Liver (tissue), 9 donors: ENCODE results near the gene NINJ2. TPM values are rescaled to one million over a fixed set of nuclear protein-coding genes. Genes with fewer than 3 reads are reported as not detected.
"Not testable (repeated sequence)": the region's sequence is repeated elsewhere in the genome, so short reads cannot be mapped to it uniquely, and the experiment has no call there.

Source experiments
- DNase-seq: peaks from one replicate; pipeline ENCODE4 v3.0.0-alpha.2; 2017; ENCODE audit warnings: low spot score
- H3K27ac ChIP-seq, 2 donors: one replicate each; pipeline ENCODE4 v1.7.0; 2013; ENCODE audit warnings: inconsistent platforms in 2 of 2, low read length in 2 of 2, control low read depth in 1 of 2, low read depth in 1 of 2, mild to moderate bottlenecking in 1 of 2
- H3K27me3 ChIP-seq, 4 donors: one replicate each; pipeline versions ENCODE4 v1.6.1 to v1.7.0; 2013; ENCODE audit warnings: low read length in 3 of 4, inconsistent platforms in 1 of 4, mild to moderate bottlenecking in 1 of 4, moderate library complexity in 1 of 4; ENCODE audit not compliant: control insufficient read depth in 4 of 4, insufficient read depth in 4 of 4
- H3K36me3 ChIP-seq, 4 donors: one replicate each; pipeline versions ENCODE4 v1.6.1 to v1.7.0; 2013; ENCODE audit warnings: low read length in 3 of 4, mild to moderate bottlenecking in 3 of 4, low read depth in 1 of 4, moderate library complexity in 1 of 4; ENCODE audit not compliant: control insufficient read depth in 4 of 4, insufficient read depth in 3 of 4
- H3K4me1 ChIP-seq, 4 donors: one replicate each; pipeline versions ENCODE4 v1.6.1 to v1.7.0; 2013; ENCODE audit warnings: low read length in 3 of 4, mild to moderate bottlenecking in 3 of 4, moderate library complexity in 1 of 4; ENCODE audit not compliant: control insufficient read depth in 4 of 4, insufficient read depth in 4 of 4
- H3K4me3 ChIP-seq, 3 donors: one replicate each; pipeline versions ENCODE4 v1.6.1 to v1.7.0; 2013; ENCODE audit warnings: low read length in 3 of 3, control low read depth in 1 of 3, low read depth in 1 of 3, mild to moderate bottlenecking in 1 of 3
- H3K9ac ChIP-seq, 2 donors: one replicate each; pipeline ENCODE4 v1.7.0; 2013; ENCODE audit warnings: low read length in 2 of 2, mild to moderate bottlenecking in 2 of 2, moderate library complexity in 2 of 2, control low read depth in 1 of 2, low read depth in 1 of 2
- H3K9me3 ChIP-seq, 4 donors: one replicate each; pipeline versions ENCODE4 v1.6.1 to v1.7.0; 2013; ENCODE audit warnings: low read length in 3 of 4; ENCODE audit not compliant: control insufficient read depth in 4 of 4
- ATF3 ChIP-seq: IDR thresholded peaks from 2 replicates; pipeline ENCODE4 v1.6.1; 2016; ENCODE audit warnings: antibody characterized with exemption
- CTCF ChIP-seq: fragments of 150-350 bp; IDR thresholded peaks from 2 replicates; pipeline ENCODE4 v1.5.1; 2017; ENCODE audit warnings: improper control_type of control experiment, low read depth, low read length; ENCODE audit not compliant: missing input control
- EGR1 ChIP-seq, 2 donors: IDR thresholded peaks; 2 replicates each; pipeline ENCODE4 v1.6.1; 2016 to 2018; ENCODE audit warnings: antibody characterized with exemption in 2 of 2, low read depth in 2 of 2
- FOXA1 ChIP-seq: IDR thresholded peaks from 2 replicates; pipeline ENCODE4 v1.6.1; 2016; ENCODE audit warnings: antibody characterized with exemption
- FOXA2 ChIP-seq: IDR thresholded peaks from 2 replicates; pipeline ENCODE4 v1.6.1; 2016; ENCODE audit warnings: antibody characterized with exemption
- GABPA ChIP-seq, 2 donors: IDR thresholded peaks in 1 of 2; conservative IDR thresholded peaks in 1 of 2; 2 replicates each; pipeline ENCODE4 v1.6.1; 2016; ENCODE audit warnings: antibody characterized with exemption in 2 of 2, mild to moderate bottlenecking in 1 of 2, moderate library complexity in 1 of 2
- HNF4A ChIP-seq, 2 donors: conservative IDR thresholded peaks; 2 replicates each; pipeline ENCODE4 v1.6.1; 2016; ENCODE audit warnings: antibody characterized with exemption in 2 of 2, mild to moderate bottlenecking in 2 of 2
- HNF4G ChIP-seq: IDR thresholded peaks from 2 replicates; pipeline ENCODE4 v1.6.1; 2016; ENCODE audit warnings: antibody characterized with exemption
- JUND ChIP-seq, 2 donors: IDR thresholded peaks; 2 replicates each; pipeline ENCODE4 v1.6.1; 2016; ENCODE audit warnings: antibody characterized with exemption in 2 of 2
- NR2F2 ChIP-seq: IDR thresholded peaks from 2 replicates; pipeline ENCODE4 v1.6.1; 2016; ENCODE audit warnings: antibody characterized with exemption
- RAD21 ChIP-seq, 2 donors: IDR thresholded peaks; 2 replicates each; pipeline ENCODE4 v1.6.1; 2016; ENCODE audit warnings: antibody characterized with exemption in 2 of 2, mild to moderate bottlenecking in 2 of 2
- RXRA ChIP-seq, 2 donors: IDR thresholded peaks; 2 replicates each; pipeline ENCODE4 v1.6.1; 2017 to 2018; ENCODE audit warnings: antibody characterized with exemption in 2 of 2, mild to moderate bottlenecking in 1 of 2
- SP1 ChIP-seq: IDR thresholded peaks from 2 replicates; pipeline ENCODE4 v1.6.1; 2018; ENCODE audit warnings: antibody characterized with exemption, mild to moderate bottlenecking
- TAF1 ChIP-seq: conservative IDR thresholded peaks from 2 replicates; pipeline ENCODE4 v1.6.1; 2016; ENCODE audit warnings: antibody characterized with exemption, mild to moderate bottlenecking
- YY1 ChIP-seq: IDR thresholded peaks from 2 replicates; pipeline ENCODE4 v1.6.1; 2016; ENCODE audit warnings: antibody characterized with exemption, mild to moderate bottlenecking
- WGBS: extraction: QIAGEN DNeasy Blood & Tissue Kit; methylation state at CpG from one replicate; pipeline ENCODE4 v1.1.7; 2013; 5-methylcytosine and 5-hydroxymethylcytosine counted together
- polyA plus RNA-seq, 2 donors: library from polyadenylated mRNA; stranded (reverse) in 1 of 2; unstranded in 1 of 2; fragments of 200-250 nt in 1 of 2; fragments of >200 nt in 1 of 2; fragmentation: Nextera tagmentation in 1 of 2; extraction: Ambion mirVana in 1 of 2; gene quantifications; one replicate each; pipeline versions ENCODE4 v1.2.1 to v1.2.3, GENCODE V29; 2013 to 2015
- total RNA-seq, 2 donors: library from RNA; depleted of rRNA; stranded (reverse); fragments of >200 nt; gene quantifications; one replicate each; pipeline ENCODE4 v1.2.3, GENCODE V29; 2014
- TF ChIP-seq, protein P1 (sequence below): IDR thresholded peaks from 2 replicates; pipeline ENCODE4 v1.6.1; 2016; ENCODE audit warnings: antibody characterized with exemption
- TF ChIP-seq, protein P2 (sequence below): IDR thresholded peaks from 2 replicates; pipeline ENCODE4 v1.6.1; 2016; ENCODE audit warnings: antibody characterized with exemption
- TF ChIP-seq, protein P3 (sequence below): IDR thresholded peaks from 2 replicates; pipeline ENCODE4 v1.6.1; 2016; ENCODE audit warnings: antibody characterized with exemption, mild to moderate bottlenecking
- donor health status: healthy.
- donor health status: healthy.
- donor health status: healthy.
- donor health status: healthy.
- donor health status: healthy.

NINJ2 gene
- total and polyA plus RNA-seq, 4 donors, result 6.7 to 16.5 (median 15.4) TPM

DNA sequence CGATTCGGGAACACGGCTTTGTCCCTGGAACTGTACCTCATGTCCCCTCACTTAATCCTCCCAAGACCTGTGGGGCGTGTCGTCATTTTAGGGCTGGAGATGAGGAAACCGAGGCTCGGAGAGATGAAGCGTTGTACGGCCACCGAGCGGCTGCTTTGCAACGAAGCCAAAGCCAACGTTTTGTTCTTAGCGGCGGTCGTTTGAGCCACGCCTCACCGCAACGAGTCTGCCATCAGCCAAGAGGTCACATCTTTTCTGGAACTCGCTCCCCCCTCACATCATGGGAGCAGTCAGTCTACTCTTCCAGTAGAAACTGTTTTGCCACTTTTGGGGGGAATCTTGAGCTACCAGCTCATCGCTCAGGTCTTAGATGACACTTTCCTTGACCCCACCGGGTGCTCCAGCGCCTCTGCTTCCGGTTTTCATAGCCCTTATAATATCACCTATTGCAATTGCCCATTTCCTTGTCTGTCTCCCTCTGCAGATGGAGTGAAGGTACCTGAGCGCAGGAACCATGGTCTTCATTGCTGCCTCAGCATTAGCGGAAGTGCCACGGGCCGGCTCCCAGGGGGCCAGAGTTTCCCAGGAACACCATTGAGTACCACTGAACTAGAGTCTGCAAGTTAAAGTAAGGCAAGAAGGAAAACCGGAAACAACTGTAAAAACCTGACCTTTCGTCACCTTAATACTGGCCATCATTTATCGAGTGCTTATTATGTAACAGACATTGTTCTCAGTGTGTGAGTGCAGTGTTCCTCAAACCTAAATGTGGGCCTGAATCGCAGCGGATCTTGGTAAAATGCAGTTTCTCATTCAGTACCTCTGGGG, 19.6 kb downstream of the NINJ2 start:
- no peaks in the 10 kb centered on the region for H3K36me3 ChIP-seq
- H3K27ac ChIP-seq, result peak overlapping the region; percentile 91 to 95
- H3K9ac ChIP-seq, result peak overlapping the region; percentile 46 to 94
- H3K4me3 ChIP-seq, result peak overlapping the region; percentile 21 to 66 (median 57)
- DNase-seq, result no peak
- TF ChIP-seq NR2F2 (peak; percentile 49), ATF3 (no peak), RXRA (IDR thresholded peaks at IDR 0.05) (peak in 1 of 2 donors; percentile 19)
- WGBS, result 43% methylated on average over 33 of the region's 33 CpGs
- H3K4me1 ChIP-seq, result peaks cover 22 to 49% (median 40%) of the 10 kb centered on the region in 4 donors
- H3K27me3 ChIP-seq, result no peaks in the 10 kb centered on the region
- H3K9me3 ChIP-seq, result no peaks in the 10 kb centered on the region

GRCh38 chr12:642633-643474, 20.4 kb downstream of the NINJ2 start:
- Histone ChIP-seq H3K4me3 (peak overlapping the region; percentile 21 to 66 (median 57)), H3K27me3 (no peaks in the 10 kb centered on the region), H3K27ac (peak overlapping the region; percentile 91 to 95), H3K9me3 (no peaks in the 10 kb centered on the region), H3K4me1 (peaks cover 22 to 49% (median 40%) of the 10 kb centered on the region in 4 donors), H3K36me3 (no peaks in the 10 kb centered on the region), H3K9ac (peak overlapping the region; percentile 46 to 94)
- TF ChIP-seq CTCF, result peak; percentile 12
- TF ChIP-seq TAF1, result no peak
- TF ChIP-seq, protein P1, sequence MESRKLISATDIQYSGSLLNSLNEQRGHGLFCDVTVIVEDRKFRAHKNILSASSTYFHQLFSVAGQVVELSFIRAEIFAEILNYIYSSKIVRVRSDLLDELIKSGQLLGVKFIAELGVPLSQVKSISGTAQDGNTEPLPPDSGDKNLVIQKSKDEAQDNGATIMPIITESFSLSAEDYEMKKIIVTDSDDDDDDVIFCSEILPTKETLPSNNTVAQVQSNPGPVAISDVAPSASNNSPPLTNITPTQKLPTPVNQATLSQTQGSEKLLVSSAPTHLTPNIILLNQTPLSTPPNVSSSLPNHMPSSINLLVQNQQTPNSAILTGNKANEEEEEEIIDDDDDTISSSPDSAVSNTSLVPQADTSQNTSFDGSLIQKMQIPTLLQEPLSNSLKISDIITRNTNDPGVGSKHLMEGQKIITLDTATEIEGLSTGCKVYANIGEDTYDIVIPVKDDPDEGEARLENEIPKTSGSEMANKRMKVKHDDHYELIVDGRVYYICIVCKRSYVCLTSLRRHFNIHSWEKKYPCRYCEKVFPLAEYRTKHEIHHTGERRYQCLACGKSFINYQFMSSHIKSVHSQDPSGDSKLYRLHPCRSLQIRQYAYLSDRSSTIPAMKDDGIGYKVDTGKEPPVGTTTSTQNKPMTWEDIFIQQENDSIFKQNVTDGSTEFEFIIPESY, result no peak
- TF ChIP-seq SP1, result no peak
- peak; percentile 2 for TF ChIP-seq YY1
- no peak for TF ChIP-seq NR2F2
- TF ChIP-seq GABPA (IDR thresholded peaks at IDR 0.05 in 1 of 2, conservative IDR thresholded peaks at IDR 0.05 in 1 of 2), result peak in 1 of 2 donors; percentile 13
- TF ChIP-seq, protein P2, sequence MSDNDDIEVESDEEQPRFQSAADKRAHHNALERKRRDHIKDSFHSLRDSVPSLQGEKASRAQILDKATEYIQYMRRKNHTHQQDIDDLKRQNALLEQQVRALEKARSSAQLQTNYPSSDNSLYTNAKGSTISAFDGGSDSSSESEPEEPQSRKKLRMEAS, result no peak
- no peak for TF ChIP-seq JUND (IDR thresholded peaks at IDR 0.05)
- TF ChIP-seq HNF4G, result no peak
- no peak for TF ChIP-seq FOXA1
- TF ChIP-seq HNF4A (conservative IDR thresholded peaks at IDR 0.05), result no peak
- no peak for TF ChIP-seq RAD21 (IDR thresholded peaks at IDR 0.05)
- TF ChIP-seq RXRA (IDR thresholded peaks at IDR 0.05), result no peak
- no peak for TF ChIP-seq FOXA2
- no peak for TF ChIP-seq EGR1 (IDR thresholded peaks at IDR 0.05; ENCODE audit: low read depth in 2 of 2)
- TF ChIP-seq, protein P3, sequence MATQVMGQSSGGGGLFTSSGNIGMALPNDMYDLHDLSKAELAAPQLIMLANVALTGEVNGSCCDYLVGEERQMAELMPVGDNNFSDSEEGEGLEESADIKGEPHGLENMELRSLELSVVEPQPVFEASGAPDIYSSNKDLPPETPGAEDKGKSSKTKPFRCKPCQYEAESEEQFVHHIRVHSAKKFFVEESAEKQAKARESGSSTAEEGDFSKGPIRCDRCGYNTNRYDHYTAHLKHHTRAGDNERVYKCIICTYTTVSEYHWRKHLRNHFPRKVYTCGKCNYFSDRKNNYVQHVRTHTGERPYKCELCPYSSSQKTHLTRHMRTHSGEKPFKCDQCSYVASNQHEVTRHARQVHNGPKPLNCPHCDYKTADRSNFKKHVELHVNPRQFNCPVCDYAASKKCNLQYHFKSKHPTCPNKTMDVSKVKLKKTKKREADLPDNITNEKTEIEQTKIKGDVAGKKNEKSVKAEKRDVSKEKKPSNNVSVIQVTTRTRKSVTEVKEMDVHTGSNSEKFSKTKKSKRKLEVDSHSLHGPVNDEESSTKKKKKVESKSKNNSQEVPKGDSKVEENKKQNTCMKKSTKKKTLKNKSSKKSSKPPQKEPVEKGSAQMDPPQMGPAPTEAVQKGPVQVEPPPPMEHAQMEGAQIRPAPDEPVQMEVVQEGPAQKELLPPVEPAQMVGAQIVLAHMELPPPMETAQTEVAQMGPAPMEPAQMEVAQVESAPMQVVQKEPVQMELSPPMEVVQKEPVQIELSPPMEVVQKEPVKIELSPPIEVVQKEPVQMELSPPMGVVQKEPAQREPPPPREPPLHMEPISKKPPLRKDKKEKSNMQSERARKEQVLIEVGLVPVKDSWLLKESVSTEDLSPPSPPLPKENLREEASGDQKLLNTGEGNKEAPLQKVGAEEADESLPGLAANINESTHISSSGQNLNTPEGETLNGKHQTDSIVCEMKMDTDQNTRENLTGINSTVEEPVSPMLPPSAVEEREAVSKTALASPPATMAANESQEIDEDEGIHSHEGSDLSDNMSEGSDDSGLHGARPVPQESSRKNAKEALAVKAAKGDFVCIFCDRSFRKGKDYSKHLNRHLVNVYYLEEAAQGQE, result no peak
- no peak for TF ChIP-seq ATF3
- 6% methylated on average over 95 of the region's 95 CpGs for WGBS
- peak; percentile 77 for DNase-seq

DNA sequence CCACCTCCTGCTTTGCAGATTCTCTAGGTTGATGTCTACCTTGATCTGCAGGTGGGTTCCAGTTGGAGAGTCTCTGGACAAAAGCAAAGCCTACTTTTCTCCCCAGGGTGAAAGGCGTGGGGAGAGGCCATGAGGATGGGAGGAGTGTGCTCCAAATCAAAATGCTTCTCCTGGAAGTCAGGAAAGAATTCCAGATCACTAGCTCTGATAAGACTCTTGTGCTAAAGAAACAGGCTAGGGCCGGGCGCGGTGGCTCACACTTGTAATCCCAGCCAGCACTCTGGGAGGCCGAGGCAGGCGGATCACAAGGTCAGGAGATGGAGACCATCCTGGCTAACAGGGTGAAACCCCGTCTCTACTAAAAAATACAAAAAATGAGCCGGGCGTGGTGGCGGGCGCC, 21.9 kb downstream of the NINJ2 start:
- H3K27ac ChIP-seq, DNase-seq, H3K36me3 ChIP-seq, H3K9me3 ChIP-seq, H3K9ac ChIP-seq, H3K4me3 ChIP-seq, H3K27me3 ChIP-seq: not testable (repeated sequence)
- 99% methylated on average over 11 of the region's 11 CpGs for WGBS
- H3K4me1 ChIP-seq, result peaks cover 17 to 35% (median 29%) of the 10 kb centered on the region in 4 donors
